Right lobe of liver (tissue), 6 donors: ENCODE data around the gene RALGAPA2. TPM values are rescaled to one million over a fixed set of nuclear protein-coding genes. Genes with fewer than 3 reads are reported as not detected.

Source experiments
- ATAC-seq, 4 donors: fragments of 200-7000 bp; cut with Tn5 transposase; one replicate each; pipeline ENCODE4 v1.9.1; 2020; ENCODE audit warnings: mild to moderate bottlenecking in 4 of 4, moderate library complexity in 4 of 4
- DNase-seq, 3 donors: peaks; one replicate each; pipeline ENCODE4 v3.0.0-alpha.2; 2020
- H3K27ac ChIP-seq, 3 donors: fragments of 200-600 bp; one replicate each; pipeline ENCODE4 v1.8.0; 2022
- H3K27me3 ChIP-seq, 2 donors: fragments of 200-600 bp; one replicate each; pipeline ENCODE4 v1.8.0; 2022
- H3K36me3 ChIP-seq, 4 donors: fragments of 200-600 bp; sonication (generic) in 1 of 4; one replicate each; pipeline versions ENCODE4 v1.5.1 to v1.8.0; 2017 to 2022; ENCODE audit warnings: control low read depth in 1 of 4
- H3K4me1 ChIP-seq, 4 donors: fragments of 200-600 bp; sonication (generic) in 1 of 4; one replicate each; pipeline versions ENCODE4 v1.5.1 to v1.8.0; 2017 to 2022; ENCODE audit warnings: control low read depth in 1 of 4
- H3K4me3 ChIP-seq, 3 donors: fragments of 200-600 bp; one replicate each; pipeline ENCODE4 v1.8.0; 2022
- H3K9me3 ChIP-seq, 4 donors: fragments of 200-600 bp; sonication (generic) in 1 of 4; one replicate each; pipeline versions ENCODE4 v1.5.1 to v1.8.0; 2017 to 2022; ENCODE audit warnings: control low read depth in 1 of 4
- POLR2A ChIP-seq: fragments of 450-650 bp; IDR thresholded peaks from one replicate; pipeline ENCODE4 v1.6.1; 2017; ENCODE audit warnings: antibody characterized with exemption, mild to moderate bottlenecking
- WGBS: methylation state at CpG from one replicate; pipeline ENCODE4 v1.1.6; 2018; ENCODE audit warnings: low coverage, low lambda C conversion rate; ENCODE audit not compliant: insufficient coverage; ENCODE audit errors: missing lambda C conversion rate; 5-methylcytosine and 5-hydroxymethylcytosine counted together
- intact Hi-C, 2 donors: fragments of 100-400 bp; cut with DNase I; formaldehyde crosslinking; loops; one replicate each; pipeline versions ENCODE4 v1.11.2 to v1.14.1; 2022
- total RNA-seq, 6 experiments: library from RNA; depleted of rRNA in 2 of 6; stranded (reverse); fragments of >200 nt in 2 of 6; fragmentation: NEBNext Ultra II Directional in 3 of 6; extraction: Animal tissue kit (Norgen Biotek cat#: 25700) in 3 of 6; gene quantifications; one replicate each; pipeline versions ENCODE4 v1.1.0 to v1.2.4, GENCODE V29; 2016 to 2023
- TF ChIP-seq, protein P1 (sequence below), 4 donors: fragments of 200-600 bp in 3 of 4; fragments of 450-650 bp in 1 of 4; IDR thresholded peaks; one replicate each; pipeline versions ENCODE4 v1.5.1 to v1.8.0; 2016 to 2022; ENCODE audit warnings: antibody characterized with exemption in 4 of 4, mild to moderate bottlenecking in 2 of 4
- donor health status: DM: no; HTN: yes; CAD: no.
- donor health status: DM: no; HTN: no; CAD: no.
- donor health status: DM: no; HTN: no; CAD: no.
- donor health status: DM: no; HTN: yes; CAD: no.
- donor health status: DM: no; HTN: yes; CAD: no.

The RALGAPA2 gene
- total RNA-seq, 6 experiments from 2014 or later, result 38.3 to 76.7 (median 62.7) TPM

DNA sequence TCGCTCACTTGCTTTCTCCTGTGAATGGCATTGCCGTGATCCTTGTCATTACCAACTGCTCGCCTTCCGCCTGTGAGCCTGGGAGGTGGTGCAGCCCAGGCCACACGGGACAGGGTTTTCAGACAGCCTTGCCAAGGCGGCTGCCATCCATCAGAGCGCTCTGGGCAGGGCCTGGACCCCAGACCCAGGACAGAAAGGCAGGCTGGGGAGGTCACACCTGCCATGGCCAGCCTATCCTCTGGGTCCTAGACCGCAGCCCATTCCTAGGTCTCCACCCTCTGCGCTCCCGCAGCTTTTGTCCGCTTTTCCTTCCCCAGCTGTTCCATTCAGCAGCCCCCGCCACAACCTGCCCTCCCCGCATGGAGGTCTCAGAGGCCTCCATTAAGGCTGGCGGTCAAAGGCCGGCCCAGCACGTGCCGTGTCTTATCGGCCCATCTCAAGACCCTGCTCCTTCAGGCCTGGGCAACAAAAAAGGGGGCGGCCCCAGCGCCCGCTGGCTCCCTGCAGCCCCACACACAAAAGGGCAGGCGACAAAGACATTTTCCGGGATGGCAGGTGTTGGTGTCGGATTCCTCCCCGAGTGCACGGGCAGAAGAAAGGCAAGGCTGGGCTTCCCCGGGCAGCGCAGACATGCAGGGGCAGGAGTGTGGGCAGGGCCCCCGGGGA, 316.4 kb downstream of the RALGAPA2 start:
- Histone ChIP-seq H3K4me3 (no peak overlapping the region), H3K36me3 (peaks cover 0 to 27% (median 10%) of the 10 kb centered on the region in 4 donors)
- WGBS, result 97% methylated on average over 10 of the region's 29 CpGs

DNA sequence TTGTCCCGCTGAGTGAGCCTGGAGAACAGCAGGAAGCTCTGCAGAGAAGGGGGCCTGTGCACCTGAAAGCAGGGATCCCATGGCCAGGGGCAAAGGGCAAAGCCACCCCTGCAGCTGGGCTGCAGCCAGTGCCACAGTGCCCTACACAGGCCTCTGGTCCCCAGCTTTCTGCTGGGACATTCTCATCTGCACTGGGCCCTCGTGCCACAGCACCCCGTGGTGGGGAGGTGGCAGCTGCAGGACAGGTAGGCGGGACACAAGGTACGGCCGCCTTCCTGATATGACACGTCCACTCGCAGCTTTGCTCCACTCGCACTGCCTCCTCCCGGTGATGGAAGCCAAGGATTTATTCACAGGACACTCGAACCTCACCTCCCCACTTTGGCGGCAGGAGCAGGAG, 317.4 kb downstream of the RALGAPA2 start:
- 85% methylated on average over 5 of the region's 12 CpGs for WGBS

More for the DNA sequence above, 316.4 kb downstream of the RALGAPA2 start:
- no peak overlapping the region for H3K27ac ChIP-seq
- peaks cover 0 to 10% (median 0%) of the 10 kb centered on the region in 4 donors for H3K4me1 ChIP-seq
- no peaks in the 10 kb centered on the region for H3K9me3 ChIP-seq
- no peak for TF ChIP-seq POLR2A
- TF ChIP-seq, protein P1, sequence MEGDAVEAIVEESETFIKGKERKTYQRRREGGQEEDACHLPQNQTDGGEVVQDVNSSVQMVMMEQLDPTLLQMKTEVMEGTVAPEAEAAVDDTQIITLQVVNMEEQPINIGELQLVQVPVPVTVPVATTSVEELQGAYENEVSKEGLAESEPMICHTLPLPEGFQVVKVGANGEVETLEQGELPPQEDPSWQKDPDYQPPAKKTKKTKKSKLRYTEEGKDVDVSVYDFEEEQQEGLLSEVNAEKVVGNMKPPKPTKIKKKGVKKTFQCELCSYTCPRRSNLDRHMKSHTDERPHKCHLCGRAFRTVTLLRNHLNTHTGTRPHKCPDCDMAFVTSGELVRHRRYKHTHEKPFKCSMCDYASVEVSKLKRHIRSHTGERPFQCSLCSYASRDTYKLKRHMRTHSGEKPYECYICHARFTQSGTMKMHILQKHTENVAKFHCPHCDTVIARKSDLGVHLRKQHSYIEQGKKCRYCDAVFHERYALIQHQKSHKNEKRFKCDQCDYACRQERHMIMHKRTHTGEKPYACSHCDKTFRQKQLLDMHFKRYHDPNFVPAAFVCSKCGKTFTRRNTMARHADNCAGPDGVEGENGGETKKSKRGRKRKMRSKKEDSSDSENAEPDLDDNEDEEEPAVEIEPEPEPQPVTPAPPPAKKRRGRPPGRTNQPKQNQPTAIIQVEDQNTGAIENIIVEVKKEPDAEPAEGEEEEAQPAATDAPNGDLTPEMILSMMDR (IDR thresholded peaks at IDR 0.05), result no peak
- H3K27me3 ChIP-seq, result no peaks in the 10 kb centered on the region
- peak in 1 of 4 donors; percentile 7 for ATAC-seq
- DNase-seq, result no peak
- intact Hi-C loops, result no loop called here

DNA sequence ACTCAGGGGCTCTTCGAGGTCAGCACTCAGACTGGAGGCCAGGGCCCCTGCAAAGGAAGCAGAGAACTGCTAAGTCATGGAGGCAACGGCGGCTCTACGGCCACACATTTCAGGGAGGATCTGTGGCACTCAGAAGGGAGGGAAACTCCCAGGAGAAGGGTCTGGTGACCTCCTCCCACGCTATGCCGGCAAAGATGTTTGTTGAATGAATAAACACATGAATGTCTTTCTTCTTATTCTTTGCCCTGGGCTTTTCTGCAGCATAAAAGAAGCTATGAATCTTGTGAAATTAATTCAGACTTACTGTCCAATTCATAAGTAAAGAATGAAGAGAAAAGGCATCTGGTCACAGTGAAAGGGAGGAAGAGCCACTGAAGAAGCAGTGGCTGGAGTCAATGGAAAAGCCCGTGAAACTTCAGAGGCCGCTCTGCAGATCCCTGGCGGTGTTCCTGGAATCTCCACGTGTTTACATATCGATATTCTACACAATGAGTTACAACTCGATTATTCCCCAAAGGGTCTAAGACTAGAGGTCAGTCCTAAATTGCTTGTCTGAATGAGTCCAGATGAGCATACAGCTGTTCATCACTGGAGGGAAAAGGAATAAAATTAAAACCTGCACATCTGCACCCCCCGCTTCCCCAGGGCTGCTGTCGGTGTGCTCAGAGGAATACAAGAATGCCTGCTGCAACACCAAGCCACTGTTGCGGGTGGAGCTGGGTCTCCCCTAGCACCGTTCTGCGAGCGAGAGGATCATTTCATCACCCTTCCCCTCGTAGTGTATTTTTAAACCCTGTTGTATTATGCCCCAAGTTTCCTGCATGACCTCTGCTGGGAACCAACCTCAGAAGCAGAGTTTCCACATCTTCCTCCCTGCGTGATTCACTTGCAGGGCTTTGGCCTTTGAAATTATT, 319.0 kb downstream of the RALGAPA2 start:
- no peak overlapping the region for H3K27ac ChIP-seq
- no peaks in the 10 kb centered on the region for H3K4me1 ChIP-seq
- no peak for ATAC-seq
- intact Hi-C loops, result no loop called here
- H3K4me3 ChIP-seq, result no peak overlapping the region
- no peak for DNase-seq
- H3K36me3 ChIP-seq, result peaks cover 0 to 32% (median 10%) of the 10 kb centered on the region in 4 donors
- H3K27me3 ChIP-seq, result no peaks in the 10 kb centered on the region
- TF ChIP-seq, protein P1 (IDR thresholded peaks at IDR 0.05), result no peak
- TF ChIP-seq POLR2A, result no peak
- no peaks in the 10 kb centered on the region for H3K9me3 ChIP-seq
- WGBS, result 74% methylated on average over 13 of the region's 20 CpGs

More for the DNA sequence above, 317.4 kb downstream of the RALGAPA2 start:
- DNase-seq (no peak), ATAC-seq (no peak)
- TF ChIP-seq, protein P1 (IDR thresholded peaks at IDR 0.05), result no peak
- TF ChIP-seq POLR2A, result no peak
- H3K4me1 ChIP-seq, result peaks cover 0 to 6% (median 0%) of the 10 kb centered on the region in 4 donors
- intact Hi-C loops, result no loop called here
- H3K4me3 ChIP-seq, result no peak overlapping the region
- no peaks in the 10 kb centered on the region for H3K9me3 ChIP-seq
- H3K27ac ChIP-seq, result no peak overlapping the region
- no peaks in the 10 kb centered on the region for H3K27me3 ChIP-seq
- H3K36me3 ChIP-seq, result peaks cover 0 to 32% (median 10%) of the 10 kb centered on the region in 4 donors

DNA sequence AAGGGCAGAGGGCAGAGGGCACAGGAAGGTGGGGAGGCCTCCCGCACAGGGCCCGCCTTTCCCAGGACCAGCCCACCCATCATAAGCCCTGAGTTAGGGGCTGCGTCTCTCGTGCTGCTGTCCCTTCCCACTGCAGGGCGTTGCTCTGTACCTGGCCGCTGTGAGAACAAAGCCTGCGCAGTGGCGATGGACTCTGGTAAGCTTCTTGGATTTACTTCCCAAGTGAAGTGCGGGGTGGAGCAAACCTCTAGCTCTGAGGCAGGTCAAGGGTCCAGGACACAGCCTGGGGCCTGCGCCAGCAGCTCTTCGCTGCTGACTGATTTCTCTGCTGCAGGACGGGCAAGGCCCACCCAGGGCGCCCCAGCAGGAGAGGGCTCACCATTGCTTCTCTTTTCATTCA, 320.7 kb downstream of the RALGAPA2 start:
- H3K4me1 ChIP-seq, result no peaks in the 10 kb centered on the region
- intact Hi-C loops, result no loop called here
- no peaks in the 10 kb centered on the region for H3K9me3 ChIP-seq
- WGBS, result 79% methylated on average over 7 of the region's 13 CpGs
- DNase-seq, result no peak
- no peaks in the 10 kb centered on the region for H3K27me3 ChIP-seq
- peak in 1 of 4 donors; percentile 5 for ATAC-seq
- TF ChIP-seq, protein P1 (IDR thresholded peaks at IDR 0.05), result no peak
- no peak overlapping the region for H3K4me3 ChIP-seq
- no peak overlapping the region for H3K27ac ChIP-seq
- H3K36me3 ChIP-seq, result peaks cover 0 to 28% (median 10%) of the 10 kb centered on the region in 4 donors
